EL (cell line): ENCODE results near the gene FLT1.

ENCODE experiments used
- DNase-seq: peaks from one replicate; pipeline ENCODE4 v3.0.0-alpha.2; 2016

The FLT1 gene, protein sequence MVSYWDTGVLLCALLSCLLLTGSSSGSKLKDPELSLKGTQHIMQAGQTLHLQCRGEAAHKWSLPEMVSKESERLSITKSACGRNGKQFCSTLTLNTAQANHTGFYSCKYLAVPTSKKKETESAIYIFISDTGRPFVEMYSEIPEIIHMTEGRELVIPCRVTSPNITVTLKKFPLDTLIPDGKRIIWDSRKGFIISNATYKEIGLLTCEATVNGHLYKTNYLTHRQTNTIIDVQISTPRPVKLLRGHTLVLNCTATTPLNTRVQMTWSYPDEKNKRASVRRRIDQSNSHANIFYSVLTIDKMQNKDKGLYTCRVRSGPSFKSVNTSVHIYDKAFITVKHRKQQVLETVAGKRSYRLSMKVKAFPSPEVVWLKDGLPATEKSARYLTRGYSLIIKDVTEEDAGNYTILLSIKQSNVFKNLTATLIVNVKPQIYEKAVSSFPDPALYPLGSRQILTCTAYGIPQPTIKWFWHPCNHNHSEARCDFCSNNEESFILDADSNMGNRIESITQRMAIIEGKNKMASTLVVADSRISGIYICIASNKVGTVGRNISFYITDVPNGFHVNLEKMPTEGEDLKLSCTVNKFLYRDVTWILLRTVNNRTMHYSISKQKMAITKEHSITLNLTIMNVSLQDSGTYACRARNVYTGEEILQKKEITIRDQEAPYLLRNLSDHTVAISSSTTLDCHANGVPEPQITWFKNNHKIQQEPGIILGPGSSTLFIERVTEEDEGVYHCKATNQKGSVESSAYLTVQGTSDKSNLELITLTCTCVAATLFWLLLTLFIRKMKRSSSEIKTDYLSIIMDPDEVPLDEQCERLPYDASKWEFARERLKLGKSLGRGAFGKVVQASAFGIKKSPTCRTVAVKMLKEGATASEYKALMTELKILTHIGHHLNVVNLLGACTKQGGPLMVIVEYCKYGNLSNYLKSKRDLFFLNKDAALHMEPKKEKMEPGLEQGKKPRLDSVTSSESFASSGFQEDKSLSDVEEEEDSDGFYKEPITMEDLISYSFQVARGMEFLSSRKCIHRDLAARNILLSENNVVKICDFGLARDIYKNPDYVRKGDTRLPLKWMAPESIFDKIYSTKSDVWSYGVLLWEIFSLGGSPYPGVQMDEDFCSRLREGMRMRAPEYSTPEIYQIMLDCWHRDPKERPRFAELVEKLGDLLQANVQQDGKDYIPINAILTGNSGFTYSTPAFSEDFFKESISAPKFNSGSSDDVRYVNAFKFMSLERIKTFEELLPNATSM (N-terminal part only)

DNA sequence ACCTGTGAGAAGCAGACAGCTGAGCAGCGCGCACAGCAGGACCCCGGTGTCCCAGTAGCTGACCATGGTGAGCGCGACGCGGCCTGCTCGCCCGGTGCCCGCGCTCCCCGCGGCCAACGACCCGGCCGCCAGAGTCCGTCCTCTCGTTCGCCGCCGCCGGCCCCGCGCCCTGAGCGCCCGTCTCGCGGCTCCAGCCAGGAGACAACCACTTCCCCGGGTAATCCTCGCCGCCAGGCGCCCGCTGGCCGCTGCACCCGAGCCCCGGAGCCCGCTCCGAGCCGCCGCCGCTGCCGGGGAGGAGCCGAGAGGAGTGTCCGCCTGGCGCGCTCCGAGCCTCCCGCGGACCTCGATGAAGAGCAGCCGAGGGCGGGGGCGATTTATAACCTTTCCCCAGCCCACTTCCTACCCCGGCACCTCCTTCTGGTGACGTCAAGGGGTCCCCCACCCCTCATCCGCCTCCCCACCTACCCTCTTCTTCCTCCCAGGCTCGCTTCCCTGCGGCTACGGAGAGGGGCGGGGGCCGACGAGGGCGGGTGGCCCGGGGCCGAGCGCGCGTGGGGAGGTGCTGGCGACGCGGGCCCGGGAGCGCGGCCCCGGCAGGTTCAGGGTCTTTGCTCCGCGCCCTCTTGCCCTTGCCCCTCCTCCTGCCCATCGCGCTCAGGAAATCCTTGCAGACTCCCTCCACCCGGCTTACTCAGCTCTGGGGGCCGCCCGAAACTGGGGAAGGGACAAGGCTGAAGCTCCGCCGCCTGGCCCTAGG is at the start of gene FLT1:
Gene FLT1, minus strand, starts transcription at position 351 of the 760 bp plus-strand sequence. Its CDS starts 285 bp downstream, at position 66.
- DNase-seq = peak; percentile 82

DNA sequence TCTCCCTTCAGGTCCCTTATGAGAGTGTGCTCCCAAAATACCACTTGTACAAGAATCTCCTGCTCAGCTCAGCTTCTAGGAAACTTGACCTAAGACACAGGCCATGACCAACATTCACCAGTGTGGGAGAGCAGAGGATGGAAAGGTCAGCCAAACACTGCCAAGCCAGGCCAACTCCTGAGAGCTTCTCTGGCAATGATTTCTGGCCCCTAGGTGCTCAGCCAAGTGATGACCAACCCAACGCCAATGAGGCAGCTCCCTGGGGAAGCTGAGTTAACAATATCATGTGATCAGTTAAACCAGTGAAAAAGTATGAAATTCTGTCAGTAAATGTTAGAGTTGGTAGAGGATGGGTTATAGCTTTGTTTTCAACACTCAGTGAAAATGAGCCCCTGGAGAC is 49.1 kb upstream of the FLT1 start:
- no peak for DNase-seq

GRCh38 chr13:28542804-28543203 is 47.9 kb upstream of the FLT1 start:
- DNase-seq = no peak

GRCh38 chr13:28541966-28542365 is 47.0 kb upstream of the FLT1 start:
- DNase-seq = no peak

DNA sequence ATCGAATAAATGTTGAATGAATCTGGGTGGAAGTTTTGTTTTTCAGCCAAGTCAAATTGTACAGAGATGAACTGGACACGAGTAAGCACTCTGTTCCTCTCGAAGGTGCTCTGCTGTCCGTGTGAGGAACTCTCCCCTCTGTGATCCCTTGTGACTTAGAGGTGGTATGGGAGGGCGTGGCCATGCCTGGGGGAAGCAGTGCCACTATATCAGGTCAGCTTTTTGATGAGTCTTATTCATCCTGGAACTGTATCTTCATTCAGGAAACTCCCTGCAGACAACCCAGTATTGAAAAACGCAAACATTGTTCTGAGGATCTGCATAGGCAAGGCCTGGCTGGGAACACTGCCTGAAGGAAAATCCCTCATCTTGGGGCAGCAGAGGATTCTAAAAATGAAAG is 45.7 kb upstream of the FLT1 start:
- DNase-seq = peak; percentile 12

DNA sequence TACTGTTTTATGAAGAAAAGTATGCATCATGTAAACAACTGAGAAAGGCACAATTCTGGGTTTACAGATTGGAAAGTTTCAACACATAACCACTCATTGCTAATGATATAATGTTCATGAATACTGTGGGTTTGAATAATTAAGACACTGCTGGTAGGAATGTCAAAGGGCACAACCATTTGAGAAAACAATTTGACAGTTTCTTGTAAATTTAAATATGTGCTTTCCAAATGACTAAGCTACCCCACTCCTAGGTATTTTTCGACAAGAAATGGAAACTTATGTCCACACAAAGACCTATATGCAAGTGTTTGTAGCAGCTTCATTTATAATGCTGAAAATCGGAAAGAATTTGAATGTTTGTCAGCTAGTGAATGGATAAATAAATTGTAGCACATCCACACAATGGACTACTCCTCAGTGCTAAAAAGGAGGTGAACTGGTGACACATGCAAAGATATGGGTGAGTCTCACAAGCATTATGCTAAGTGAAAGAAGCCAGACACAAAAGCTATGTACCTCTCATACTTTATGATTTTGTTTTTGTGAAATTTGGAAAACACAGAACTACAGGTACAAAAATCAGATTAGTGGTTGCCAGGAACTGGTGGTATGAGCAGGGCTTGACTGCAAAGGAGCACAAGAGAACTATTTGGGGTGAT is 44.8 kb upstream of the FLT1 start:
- no peak for DNase-seq

- DNase-seq = no peak
These were observed 44.0 kb upstream of the FLT1 start for GRCh38 chr13:28538932-28539331.

- DNase-seq = no peak
These were observed 42.2 kb upstream of the FLT1 start for GRCh38 chr13:28537171-28537570.

DNA sequence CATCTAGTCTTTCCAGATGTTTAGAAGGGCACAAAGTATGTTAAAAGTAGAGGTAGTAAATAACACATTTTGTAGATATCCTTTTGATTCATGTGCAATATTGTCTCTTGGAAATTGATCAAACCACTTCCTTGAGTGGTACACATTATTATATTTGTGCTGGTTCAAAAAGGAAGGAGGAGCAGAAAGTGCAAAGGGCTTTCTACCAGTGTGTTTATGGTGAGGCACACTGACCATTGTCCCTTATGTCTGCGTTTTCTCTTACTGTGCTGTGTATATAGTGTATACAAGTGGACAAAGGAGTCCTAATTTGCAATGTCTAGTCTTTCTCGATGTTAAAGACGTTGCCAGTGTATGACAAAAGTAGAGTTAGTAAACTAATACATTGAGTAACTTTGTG is 41.4 kb upstream of the FLT1 start:
- no peak for DNase-seq

- no peak for DNase-seq
These were observed 40.8 kb upstream of the FLT1 start for GRCh38 chr13:28535734-28536133.

DNA sequence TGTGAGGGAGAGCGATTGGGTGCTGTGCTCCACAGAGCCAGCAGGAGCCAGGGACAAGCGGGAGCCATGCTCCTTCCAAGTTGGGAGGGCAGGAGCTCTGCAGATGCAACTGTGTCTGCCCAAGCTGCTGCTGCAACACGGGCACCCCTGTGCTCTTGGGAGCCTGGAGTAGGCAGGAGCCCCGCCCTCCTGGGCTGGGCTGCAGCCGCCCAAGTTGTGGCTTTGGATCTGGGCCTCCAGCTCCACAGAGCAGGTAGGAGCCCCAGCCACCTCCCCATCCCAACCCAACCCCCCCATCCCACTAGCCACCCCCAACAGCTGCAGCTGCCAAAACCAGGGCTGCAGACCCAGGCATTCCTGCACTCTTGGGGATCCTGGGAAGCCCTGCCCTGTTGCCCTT is 39.9 kb upstream of the FLT1 start:
- no peak for DNase-seq

- DNase-seq = no peak
These were observed 39.3 kb upstream of the FLT1 start for GRCh38 chr13:28534210-28534609.

DNA sequence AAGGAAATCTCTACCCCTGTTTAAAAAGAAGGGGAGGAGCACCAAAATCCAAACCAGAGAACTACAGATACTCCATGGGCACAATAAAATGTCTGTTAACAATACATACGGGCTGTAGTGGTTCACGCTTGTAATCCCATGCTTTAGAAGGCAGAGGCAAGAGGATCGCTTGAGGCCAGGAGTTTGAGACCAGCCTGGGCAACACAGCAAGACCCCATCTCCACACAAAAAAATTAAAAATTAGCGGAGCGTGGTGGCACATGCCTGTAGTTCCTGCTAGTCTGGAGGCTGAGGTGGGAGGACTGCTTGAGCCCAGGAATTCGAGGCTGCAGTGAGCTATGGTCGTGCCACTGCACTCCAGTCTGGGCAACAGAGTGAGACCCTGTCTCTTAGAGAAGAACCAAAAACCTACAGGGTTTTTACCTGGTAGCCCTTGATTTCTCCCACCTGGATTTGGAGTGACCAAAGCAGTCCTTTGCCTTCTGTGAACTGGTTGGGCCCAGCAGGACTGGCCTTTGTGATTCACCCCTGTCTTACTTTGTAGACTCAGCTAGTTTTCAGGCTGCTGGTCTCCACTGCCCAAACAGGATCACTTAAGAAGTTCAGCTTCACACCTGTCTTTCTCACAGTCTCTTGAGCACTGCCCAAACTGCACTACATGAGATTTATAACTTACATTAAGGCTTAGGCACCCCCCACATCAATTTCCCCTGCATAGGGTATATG is 38.7 kb upstream of the FLT1 start:
- no peak for DNase-seq

- peak; percentile 9 for DNase-seq
These were observed 38.2 kb upstream of the FLT1 start for GRCh38 chr13:28533125-28533436.

DNA sequence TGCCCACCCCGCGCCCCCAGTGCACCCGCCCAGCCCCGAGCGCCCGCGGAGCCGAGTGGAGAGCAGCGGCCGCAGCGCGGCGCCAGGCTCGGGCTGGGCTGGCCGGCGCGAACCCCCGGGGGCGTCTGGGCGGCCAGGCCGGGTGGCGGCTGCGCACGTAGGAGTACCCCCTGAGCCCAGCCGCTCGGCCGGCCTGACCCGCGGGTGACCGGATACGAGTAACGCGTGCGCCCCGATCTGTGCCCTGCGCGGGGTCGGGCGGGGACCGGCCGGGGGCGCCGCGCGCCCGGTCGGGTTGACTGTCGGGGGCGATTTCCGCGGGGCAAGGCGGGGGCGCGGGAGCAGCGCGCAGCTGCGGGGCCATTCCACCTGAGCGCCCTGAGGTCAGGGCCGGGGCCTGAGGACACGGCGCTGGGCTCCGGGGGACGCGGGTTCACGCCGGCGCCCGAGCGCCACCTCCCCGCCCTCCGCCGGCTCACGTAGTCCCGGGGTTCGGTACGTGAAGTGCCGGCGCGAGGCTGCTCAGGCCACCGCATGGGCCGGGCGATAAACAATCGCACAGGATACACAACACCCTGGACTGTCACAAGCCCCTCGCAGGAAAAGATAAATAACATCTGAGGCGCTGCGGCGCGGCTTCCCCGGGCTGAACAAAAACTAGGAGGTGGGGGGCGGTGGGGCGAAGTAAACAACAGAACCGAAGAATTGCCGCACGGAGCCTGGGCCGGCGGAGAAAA is 37.6 kb upstream of the FLT1 start:
- peak; percentile 38 for DNase-seq

GRCh38 chr13:28531845-28532387 is 37.0 kb upstream of the FLT1 start:
- peak; percentile 55 for DNase-seq

GRCh38 chr13:28531077-28531844 is 36.3 kb upstream of the FLT1 start:
- DNase-seq = peak; percentile 70

GRCh38 chr13:28530729-28531076 is 35.8 kb upstream of the FLT1 start:
- peak; percentile 40 for DNase-seq

DNA sequence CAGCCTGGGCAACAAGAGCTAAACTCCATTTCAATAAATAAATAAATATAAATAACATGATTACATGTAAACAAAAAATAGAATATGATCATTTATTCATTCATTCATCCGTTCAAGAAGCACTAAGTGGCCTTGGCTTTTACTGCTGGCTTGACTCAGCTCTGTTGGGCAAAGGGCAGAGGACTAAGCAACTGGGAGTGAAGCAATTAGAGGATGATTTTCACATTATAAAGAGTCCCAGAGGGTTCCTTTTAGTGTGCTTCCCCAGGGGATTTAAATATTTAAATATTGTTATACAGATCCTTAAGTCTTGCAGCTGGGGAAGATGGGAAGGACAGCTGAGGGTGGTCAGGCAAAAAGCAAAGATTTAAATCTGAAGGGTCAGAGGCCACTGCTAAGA is 34.9 kb upstream of the FLT1 start:
- DNase-seq = no peak

- peak; percentile 49 for DNase-seq
These were observed 33.9 kb upstream of the FLT1 start for GRCh38 chr13:28528848-28529247.
